H9 (cell line): Measurements from ENCODE around the gene CCN5. TPM values are rescaled to one million over a fixed set of nuclear protein-coding genes. Genes with fewer than 3 reads are reported as not detected.

Source experiments
- DNase-seq: peaks from one replicate; pipeline ENCODE4 v3.0.0-alpha.2; 2017
- H2AFZ ChIP-seq: one replicate; pipeline ENCODE4 v1.6.1; 2013; ENCODE audit warnings: mild to moderate bottlenecking, low read length, control low read depth, moderate library complexity
- H2AK5ac ChIP-seq: 2 replicates; pipeline ENCODE4 v1.6.1; 2013; ENCODE audit warnings: low read length, control low read depth, mixed read lengths; ENCODE audit not compliant: insufficient read length
- H2BK120ac ChIP-seq: one replicate; pipeline ENCODE4 v1.6.1; 2013; ENCODE audit warnings: low read depth, mild to moderate bottlenecking, low read length, control low read depth, inconsistent platforms; ENCODE audit not compliant: poor library complexity, severe bottlenecking
- H2BK12ac ChIP-seq: 2 replicates; pipeline ENCODE4 v1.6.1; 2013; ENCODE audit warnings: low read length, control low read depth, mixed read lengths, low read depth; ENCODE audit not compliant: insufficient read length
- H2BK15ac ChIP-seq: 2 replicates; pipeline ENCODE4 v1.6.1; 2013; ENCODE audit warnings: low read depth, low read length, control low read depth
- H2BK20ac ChIP-seq: one replicate; pipeline ENCODE4 v1.6.1; 2013; ENCODE audit warnings: low read depth, mild to moderate bottlenecking, low read length, control low read depth, inconsistent platforms; ENCODE audit not compliant: poor library complexity, severe bottlenecking
- H2BK5ac ChIP-seq: 2 replicates; pipeline ENCODE4 v1.6.1; 2013; ENCODE audit warnings: low read length, control low read depth, mixed read lengths; ENCODE audit not compliant: insufficient read length
- H3K14ac ChIP-seq: 2 replicates; pipeline ENCODE4 v1.6.1; 2013; ENCODE audit warnings: low read length, control low read depth; ENCODE audit not compliant: insufficient read depth
- H3K18ac ChIP-seq: 2 replicates; pipeline ENCODE4 v1.6.1; 2013; ENCODE audit warnings: low read depth, mild to moderate bottlenecking, mixed read lengths, low read length, control low read depth; ENCODE audit not compliant: insufficient read length
- H3K23ac ChIP-seq: 2 replicates; pipeline ENCODE4 v1.6.1; 2013; ENCODE audit warnings: low read length, control low read depth, mixed read lengths, low read depth; ENCODE audit not compliant: insufficient read length
- H3K23me2 ChIP-seq: 2 replicates; pipeline ENCODE4 v1.6.1; 2013; ENCODE audit warnings: low read depth, mild to moderate bottlenecking, mixed read lengths, low read length, control low read depth; ENCODE audit not compliant: insufficient read length, poor library complexity, severe bottlenecking
- H3K27ac ChIP-seq: 2 replicates; pipeline ENCODE4 v1.5.1; 2013; ENCODE audit warnings: low read length, control low read depth, mixed read lengths, low read depth; ENCODE audit not compliant: insufficient read length
- H3K27me3 ChIP-seq: 2 replicates; pipeline ENCODE4 v1.6.1; 2013; ENCODE audit warnings: low read length, control low read depth, inconsistent platforms; ENCODE audit not compliant: insufficient read depth
- H3K4ac ChIP-seq: 2 replicates; pipeline ENCODE4 v1.6.1; 2013; ENCODE audit warnings: low read depth, mild to moderate bottlenecking, control low read depth, inconsistent platforms, low read length, moderate library complexity
- H3K4me1 ChIP-seq: 2 replicates; pipeline ENCODE4 v1.6.1; 2013; ENCODE audit warnings: low read length, control low read depth, inconsistent platforms; ENCODE audit not compliant: insufficient read depth
- H3K4me2 ChIP-seq: 2 replicates; pipeline ENCODE4 v1.6.1; 2013; ENCODE audit warnings: low read length, control low read depth, mixed read lengths; ENCODE audit not compliant: insufficient read length, insufficient read depth
- H3K56ac ChIP-seq: 2 replicates; pipeline ENCODE4 v1.6.1; 2013; ENCODE audit warnings: low read depth, mild to moderate bottlenecking, mixed read lengths, low read length, control low read depth; ENCODE audit not compliant: insufficient read length
- H3K79me1 ChIP-seq: 2 replicates; pipeline ENCODE4 v1.6.1; 2013; ENCODE audit warnings: low read depth, mild to moderate bottlenecking, moderate library complexity, low read length, control low read depth, inconsistent platforms; ENCODE audit not compliant: insufficient read depth, poor library complexity, severe bottlenecking
- H3K79me2 ChIP-seq: 2 replicates; pipeline ENCODE4 v1.6.1; 2013; ENCODE audit warnings: low read length, control low read depth, inconsistent platforms; ENCODE audit not compliant: insufficient read depth
- H3K9ac ChIP-seq: 2 replicates; pipeline ENCODE4 v1.6.1; 2013; ENCODE audit warnings: low read length, control low read depth, mixed read lengths; ENCODE audit not compliant: insufficient read length; ENCODE audit errors: extremely low read depth
- H3K9me3 ChIP-seq: one replicate; pipeline ENCODE4 v1.6.1; 2013; ENCODE audit warnings: low read depth, low read length, inconsistent platforms; ENCODE audit not compliant: control insufficient read depth
- H3T11ph ChIP-seq: one replicate; pipeline ENCODE4 v1.6.1; 2013; ENCODE audit warnings: mild to moderate bottlenecking, low read length, control low read depth, inconsistent platforms
- H4K20me1 ChIP-seq: one replicate; pipeline ENCODE4 v1.6.1; 2013; ENCODE audit not compliant: control insufficient read depth, insufficient read length, insufficient read depth
- H4K5ac ChIP-seq: 2 replicates; pipeline ENCODE4 v1.6.1; 2013; ENCODE audit warnings: low read depth, mild to moderate bottlenecking, mixed read lengths, low read length, control low read depth; ENCODE audit not compliant: insufficient read length
- H4K8ac ChIP-seq: replicated peaks from 2 replicates; pipeline ENCODE4 v1.6.1; 2013; ENCODE audit warnings: low read length, control low read depth, mixed read lengths, low read depth; ENCODE audit not compliant: insufficient read length
- H4K91ac ChIP-seq: 2 replicates; pipeline ENCODE4 v1.6.1; 2013; ENCODE audit warnings: low read depth, mild to moderate bottlenecking, moderate library complexity, mixed read lengths, low read length, control low read depth; ENCODE audit not compliant: insufficient read length
- H3K27ac Mint-ChIP-seq, 3 experiments: 2 replicates in 2 of 3; 3 replicates in 1 of 3; pipeline ENCODE4 v1.8.0; 2020 to 2021; ENCODE audit warnings: mixed read lengths in 3 of 3, mild to moderate bottlenecking in 1 of 3, moderate library complexity in 1 of 3
- H3K27me3 Mint-ChIP-seq: 2 replicates; pipeline ENCODE4 v1.8.0; 2021; ENCODE audit warnings: low read depth, mild to moderate bottlenecking, moderate library complexity, mixed read lengths
- H3K36me3 Mint-ChIP-seq, 3 experiments: 2 replicates in 2 of 3; 3 replicates in 1 of 3; pipeline ENCODE4 v1.8.0; 2020 to 2021; ENCODE audit warnings: low read depth in 3 of 3, mixed read lengths in 3 of 3; ENCODE audit not compliant: insufficient read depth in 1 of 3
- H3K4me1 Mint-ChIP-seq, 2 experiments: 2 replicates each; pipeline ENCODE4 v1.8.0; 2020; ENCODE audit warnings: mixed read lengths in 2 of 2
- H3K4me3 Mint-ChIP-seq, 2 experiments: 2 replicates in 1 of 2; 3 replicates in 1 of 2; pipeline ENCODE4 v1.8.0; 2020 to 2021; ENCODE audit warnings: mild to moderate bottlenecking in 2 of 2, mixed read lengths in 2 of 2, moderate library complexity in 1 of 2
- H3K9me3 Mint-ChIP-seq, 2 experiments: 2 replicates in 1 of 2; 3 replicates in 1 of 2; pipeline ENCODE4 v1.8.0; 2020; ENCODE audit warnings: mild to moderate bottlenecking in 2 of 2, mixed read lengths in 2 of 2, moderate library complexity in 1 of 2
- CTCF ChIP-seq: fragments of 200-600 bp; sonication (generic); conservative IDR thresholded peaks from 3 replicates; pipeline ENCODE4 v1.8.0; 2021; ENCODE audit warnings: antibody characterized with exemption, mild to moderate bottlenecking
- WGBS: extraction: QIAGEN DNeasy Blood & Tissue Kit; methylation state at CpG from one replicate; pipeline ENCODE4 v1.1.7; 2013; ENCODE audit warnings: missing lambda C conversion rate, low lambda C conversion rate, mixed read lengths; ENCODE audit not compliant: insufficient read length; ENCODE audit errors: extremely low coverage; 5-methylcytosine and 5-hydroxymethylcytosine counted together
- total RNA-seq: library from RNA; stranded (reverse); gene quantifications from 2 replicates; pipeline ENCODE4 v1.2.1, GENCODE V29; 2021

The CCN5 gene
- total RNA-seq, 1 experiment from 2014 or later: not detected

- Histone ChIP-seq H3K27me3 (no peaks in the 10 kb centered on the region), H2BK15ac (no peak overlapping the region), H4K8ac (no peak overlapping the region), H3K79me1 (no peaks in the 10 kb centered on the region), H3K14ac (no peak overlapping the region), H3K23me2 (peaks cover 3% of the 10 kb centered on the region), H2BK12ac (no peak overlapping the region), H3K18ac (no peak overlapping the region), H3K79me2 (no peaks in the 10 kb centered on the region), H4K5ac (no peak overlapping the region), H2AK5ac (no peak overlapping the region), H3K4ac (no peak overlapping the region), H3K56ac (no peak overlapping the region), H3K27ac (no peak overlapping the region), H2BK20ac (no peak overlapping the region), H3T11ph (no peak overlapping the region), H4K20me1 (no peaks in the 10 kb centered on the region), H2BK120ac (no peak overlapping the region), H3K4me2 (no peak overlapping the region), H4K91ac (no peak overlapping the region), H3K4me1 (no peaks in the 10 kb centered on the region; the same call in 1 of the 2 replicates), H3K9me3 (no peaks in the 10 kb centered on the region), H3K23ac (no peak overlapping the region), H2BK5ac (no peak overlapping the region), H2AFZ (no peak overlapping the region), H3K9ac (no peak overlapping the region)
- no CpG with 5 or more reads among the region's 3 CpGs for WGBS
- Mint-ChIP-seq H3K27ac (no peak overlapping the region), H3K9me3 (no peaks in the 10 kb centered on the region), H3K4me1 (peaks cover 16 to 25% of the 10 kb centered on the region in 2 experiments), H3K4me3 (no peak overlapping the region), H3K27me3 (no peaks in the 10 kb centered on the region), H3K36me3 (peaks cover 0 to 11% (median 0%) of the 10 kb centered on the region in 3 experiments; a peak in 4 of 7 replicates)
- TF ChIP-seq CTCF: no peak
- DNase-seq: no peak
Observed at GRCh38 chr20:44761423-44761822, 46.3 kb downstream of the CCN5 start.
